GM12892 (cell line): ENCODE data around the gene PYY. TPM values are rescaled to one million over a fixed set of nuclear protein-coding genes. Genes with fewer than 3 reads are reported as not detected.
A peak's percentile ranks its signal among the peaks of the same experiment; 100 is the strongest.
"Not testable (repeated sequence)": the region's sequence is repeated elsewhere in the genome, so short reads cannot be mapped to it uniquely, and the experiment has no call there.

Experiments used
- DNase-seq: peaks from one replicate; pipeline ENCODE4 v3.0.0; 2011; ENCODE audit not compliant: insufficient read length
- FAIRE-seq: peaks from 2 replicates; lab custom pipeline; 2011; peaks lifted over from hg19 to GRCh38; lab: Jason Lieb, UNC
- POLR2A ChIP-seq: IDR thresholded peaks from 2 replicates; pipeline ENCODE4 v1.6.1; 2011; ENCODE audit warnings: low read depth, low read length, control low read depth
- POLR2AphosphoS5 ChIP-seq: IDR thresholded peaks from 2 replicates; pipeline ENCODE4 v1.6.1; 2011; ENCODE audit warnings: low read depth, low read length, control low read depth
- TAF1 ChIP-seq: IDR thresholded peaks from 2 replicates; pipeline ENCODE4 v1.6.1; 2011; ENCODE audit warnings: low read depth, mild to moderate bottlenecking, control low read depth, low read length, borderline replicate concordance
- polyA plus RNA-seq: library from polyadenylated mRNA; unstranded; fragments of >200 nt; gene quantifications from one replicate; pipeline ENCODE4 v1.2.1, GENCODE V29; 2012; ENCODE audit warnings: missing spikeins, inconsistent platforms; ENCODE audit not compliant: missing spikeins

The PYY gene
- not detected for polyA plus RNA-seq

GRCh38 chr17:43953746-43954145, at the start of gene PYY:
TSS of gene PYY (minus strand) at chr17:43953940. CDS start at chr17:43953483, 457 bp downstream.
- FAIRE-seq, result no peak
- no peak for DNase-seq
- TF ChIP-seq POLR2A (no peak), POLR2AphosphoS5 (no peak), TAF1 (no peak)

- FAIRE-seq (no peak), DNase-seq (no peak)
- TF ChIP-seq POLR2A, result no peak
- TF ChIP-seq TAF1, result no peak
- TF ChIP-seq POLR2AphosphoS5, result no peak
Observed at GRCh38 chr17:44002141-44002848, 48.6 kb upstream of the PYY start.

GRCh38 chr17:44001461-44001920, 47.8 kb upstream of the PYY start:
- DNase-seq, result no peak
- no peak for FAIRE-seq
- TF ChIP-seq POLR2AphosphoS5, result no peak
- TF ChIP-seq POLR2A, result no peak
- no peak for TF ChIP-seq TAF1

GRCh38 chr17:44000871-44001460, 47.2 kb upstream of the PYY start:
- TF ChIP-seq TAF1, result no peak
- TF ChIP-seq POLR2A, result no peak
- TF ChIP-seq POLR2AphosphoS5, result no peak
- DNase-seq (no peak), FAIRE-seq (no peak)

- TF ChIP-seq POLR2AphosphoS5, result no peak
- no peak for DNase-seq
- FAIRE-seq, result no peak
Observed at GRCh38 chr17:44000141-44000860, 46.6 kb upstream of the PYY start.

- FAIRE-seq (no peak), DNase-seq (no peak)
- TF ChIP-seq TAF1, result no peak
- TF ChIP-seq POLR2A, result no peak
- no peak for TF ChIP-seq POLR2AphosphoS5
Observed at GRCh38 chr17:43999024-43999423, 45.3 kb upstream of the PYY start.

- TF ChIP-seq TAF1, result no peak
- no peak for TF ChIP-seq POLR2AphosphoS5
- TF ChIP-seq POLR2A, result no peak
- DNase-seq, result no peak
- FAIRE-seq, result no peak
Observed at GRCh38 chr17:43998552-43998951, 44.8 kb upstream of the PYY start.

- FAIRE-seq, DNase-seq: not testable (repeated sequence)
Observed at GRCh38 chr17:43997180-43997579, 43.4 kb upstream of the PYY start.

- DNase-seq, result no peak
- FAIRE-seq, result no peak
- TF ChIP-seq TAF1, result no peak
- TF ChIP-seq POLR2A, result no peak
- no peak for TF ChIP-seq POLR2AphosphoS5
Observed at GRCh38 chr17:43995150-43995471, 41.4 kb upstream of the PYY start.

GRCh38 chr17:43994272-43995149, 40.8 kb upstream of the PYY start:
- FAIRE-seq (peak; percentile 88), DNase-seq (peak; percentile 58)
- TF ChIP-seq TAF1 (no peak), POLR2A (no peak), POLR2AphosphoS5 (no peak)

- FAIRE-seq, result no peak
- DNase-seq, result no peak
- no peak for TF ChIP-seq TAF1
Observed at GRCh38 chr17:43992641-43993040, 38.9 kb upstream of the PYY start.
